CD14-positive monocyte (primary cell): ENCODE results near the gene C16orf74. TPM values are rescaled to one million over a fixed set of nuclear protein-coding genes. Genes with fewer than 3 reads are reported as not detected.
A peak's percentile ranks its signal among the peaks of the same experiment; 100 is the strongest.

Experiments used
- DNase-seq, 3 donors: peaks; one replicate each; pipeline ENCODE4 v3.0.0-alpha.2; 2011 to 2022
- H2AFZ ChIP-seq: 2 replicates; pipeline ENCODE4 v1.6.0; 2012; ENCODE audit warnings: mild to moderate bottlenecking, low read depth, low read length, inconsistent platforms; ENCODE audit not compliant: insufficient read depth, poor library complexity, severe bottlenecking
- H3K27ac ChIP-seq, 2 donors: 1 replicate in 1 of 2; 2 replicates in 1 of 2; pipeline ENCODE4 v1.5.1; 2012 to 2013; ENCODE audit warnings: low read length in 2 of 2, control low read depth in 1 of 2, inconsistent platforms in 1 of 2, low read depth in 1 of 2, mild to moderate bottlenecking in 1 of 2
- H3K27me3 ChIP-seq, 2 donors: one replicate each; pipeline versions ENCODE4 v1.6.0 to v1.6.1; 2011 to 2013; ENCODE audit warnings: low read length in 2 of 2; ENCODE audit not compliant: control insufficient read depth in 2 of 2, insufficient read depth in 2 of 2
- H3K36me3 ChIP-seq, 2 donors: replicated peaks in 1 of 2; 1 replicate in 1 of 2; 2 replicates in 1 of 2; pipeline versions ENCODE4 v1.5.1 to v1.6.1; 2012 to 2013; ENCODE audit warnings: low read length in 2 of 2, control low read depth in 1 of 2, inconsistent platforms in 1 of 2, mild to moderate bottlenecking in 1 of 2; ENCODE audit not compliant: insufficient read depth in 2 of 2, control insufficient read depth in 1 of 2
- H3K4me1 ChIP-seq, 2 donors: 1 replicate in 1 of 2; 2 replicates in 1 of 2; pipeline versions ENCODE4 v1.5.1 to v1.6.1; 2012 to 2013; ENCODE audit warnings: low read length in 2 of 2, control low read depth in 1 of 2, inconsistent platforms in 1 of 2, mild to moderate bottlenecking in 1 of 2, moderate library complexity in 1 of 2; ENCODE audit not compliant: insufficient read depth in 2 of 2, control insufficient read depth in 1 of 2
- H3K4me2 ChIP-seq: replicated peaks from 2 replicates; pipeline ENCODE3; 2012; ENCODE audit warnings: low read length, moderate library complexity, mild to moderate bottlenecking; ENCODE audit not compliant: poor library complexity, severe bottlenecking; ENCODE audit errors: extremely low read depth
- H3K4me3 ChIP-seq, 3 experiments: fragments of 200-600 bp in 1 of 3; sonication (generic) in 1 of 3; replicated peaks in 1 of 3; 1 replicate in 2 of 3; 2 replicates in 1 of 3; pipeline ENCODE4 v1.5.1; 2011 to 2013; ENCODE audit warnings: low read length in 3 of 3, mild to moderate bottlenecking in 3 of 3, control low read depth in 2 of 3, low read depth in 2 of 3, inconsistent platforms in 1 of 3, moderate library complexity in 1 of 3
- H3K79me2 ChIP-seq: 2 replicates; pipeline ENCODE4 v1.6.0; 2012; ENCODE audit warnings: mild to moderate bottlenecking, control low read depth, inconsistent platforms, low read length, moderate library complexity; ENCODE audit not compliant: insufficient read depth
- H3K9ac ChIP-seq: 2 replicates; pipeline ENCODE4 v1.6.0; 2017; ENCODE audit warnings: low read length, mild to moderate bottlenecking; ENCODE audit not compliant: insufficient read depth, poor library complexity, severe bottlenecking
- H3K9me3 ChIP-seq, 2 donors: replicated peaks in 1 of 2; 1 replicate in 1 of 2; 2 replicates in 1 of 2; pipeline versions ENCODE4 v1.5.1 to v1.6.1; 2012 to 2013; ENCODE audit warnings: low read length in 2 of 2, control low read depth in 1 of 2; ENCODE audit not compliant: control insufficient read depth in 1 of 2, insufficient read depth in 1 of 2
- H4K20me1 ChIP-seq: 2 replicates; pipeline ENCODE4 v1.6.0; 2012; ENCODE audit warnings: mild to moderate bottlenecking, low read length, control low read depth, moderate library complexity; ENCODE audit not compliant: insufficient read depth
- H3K27ac Mint-ChIP-seq, 7 donors: one replicate each; pipeline ENCODE4 v1.8.0; 2020; ENCODE audit warnings: mild to moderate bottlenecking in 7 of 7, mixed read lengths in 7 of 7, moderate library complexity in 6 of 7, inconsistent platforms in 2 of 7
- H3K27me3 Mint-ChIP-seq, 3 donors: one replicate each; pipeline ENCODE4 v1.8.0; 2021 to 2022; ENCODE audit warnings: low read depth in 3 of 3, mild to moderate bottlenecking in 3 of 3, mixed read lengths in 3 of 3, moderate library complexity in 3 of 3, inconsistent platforms in 1 of 3
- H3K36me3 Mint-ChIP-seq, 2 donors: one replicate each; pipeline ENCODE4 v1.8.0; 2020; ENCODE audit warnings: mixed read lengths in 2 of 2, inconsistent platforms in 1 of 2, mild to moderate bottlenecking in 1 of 2
- H3K4me1 Mint-ChIP-seq: one replicate; pipeline ENCODE4 v1.8.0; 2020; ENCODE audit warnings: mild to moderate bottlenecking, mixed read lengths
- H3K4me3 Mint-ChIP-seq, 2 donors: one replicate each; pipeline ENCODE4 v1.8.0; 2020; ENCODE audit warnings: mild to moderate bottlenecking in 2 of 2, mixed read lengths in 2 of 2, moderate library complexity in 1 of 2
- H3K9me3 Mint-ChIP-seq, 7 donors: one replicate each; pipeline ENCODE4 v1.8.0; 2020 to 2022; ENCODE audit warnings: mixed read lengths in 7 of 7, mild to moderate bottlenecking in 6 of 7, moderate library complexity in 6 of 7, inconsistent platforms in 2 of 7
- CTCF ChIP-seq: fragments of 200-600 bp; IDR thresholded peaks from one replicate; pipeline ENCODE4 v1.8.0; 2022; ENCODE audit warnings: antibody characterized with exemption, mild to moderate bottlenecking
- WGBS: methylation state at CpG from one replicate; pipeline ENCODE4 v1.1.5; 2013; ENCODE audit warnings: missing lambda C conversion rate; ENCODE audit not compliant: insufficient coverage; 5-methylcytosine and 5-hydroxymethylcytosine counted together
- intact Hi-C, 2 donors: fragments of 100-400 bp; cut with micrococcal nuclease; formaldehyde crosslinking; loops; one replicate each; pipeline versions ENCODE4 v1.15.0 to v1.15.1; 2023
- polyA plus RNA-seq, 3 donors: library from polyadenylated mRNA; depleted of rRNA in 1 of 3; unstranded in 2 of 3; stranded (reverse) in 1 of 3; fragments of 300-500 nt in 2 of 3; fragments of >200 nt in 1 of 3; fragmentation: Illumina TruSeq in 2 of 3; gene quantifications; 1 replicate in 2 of 3; 2 replicates in 1 of 3; pipeline ENCODE4 v1.2.3, GENCODE V29; 2012 to 2021

The C16orf74 gene
- polyA plus RNA-seq, 3 donors: 11.3 to 26.6 (median 24.1) TPM

GRCh38 chr16:85698459-85698891 lies 52.4 kb downstream of the C16orf74 start:
- peaks cover 12% of the 10 kb centered on the region for H3K4me1 Mint-ChIP-seq
- Histone ChIP-seq H4K20me1 (no peaks in the 10 kb centered on the region), H2AFZ (no peak overlapping the region), H3K27me3 (peaks cover 0 to 4% of the 10 kb centered on the region in 2 donors), H3K9ac (no peak overlapping the region), H3K79me2 (no peaks in the 10 kb centered on the region), H3K27ac (no peak overlapping the region), H3K36me3 (no peaks in the 10 kb centered on the region), H3K9me3 (peaks cover 0 to 3% of the 10 kb centered on the region in 2 donors), H3K4me3 (no peak overlapping the region), H3K4me1 (no peaks in the 10 kb centered on the region), H3K4me2 (no peak overlapping the region)
- WGBS: 83% methylated on average over 2 of the region's 7 CpGs
- H3K9me3 Mint-ChIP-seq: peaks cover 0 to 9% (median 3%) of the 10 kb centered on the region in 7 donors
- peaks cover 6 to 15% (median 10%) of the 10 kb centered on the region in 3 donors for H3K27me3 Mint-ChIP-seq
- H3K4me3 Mint-ChIP-seq: peak overlapping the region in 1 of 2 donors; percentile 10
- H3K36me3 Mint-ChIP-seq: peaks cover 3% of the 10 kb centered on the region in 2 donors
- no peak overlapping the region for H3K27ac Mint-ChIP-seq
- TF ChIP-seq CTCF: no peak
- intact Hi-C loops: no loop called here
- DNase-seq: no peak

DNA sequence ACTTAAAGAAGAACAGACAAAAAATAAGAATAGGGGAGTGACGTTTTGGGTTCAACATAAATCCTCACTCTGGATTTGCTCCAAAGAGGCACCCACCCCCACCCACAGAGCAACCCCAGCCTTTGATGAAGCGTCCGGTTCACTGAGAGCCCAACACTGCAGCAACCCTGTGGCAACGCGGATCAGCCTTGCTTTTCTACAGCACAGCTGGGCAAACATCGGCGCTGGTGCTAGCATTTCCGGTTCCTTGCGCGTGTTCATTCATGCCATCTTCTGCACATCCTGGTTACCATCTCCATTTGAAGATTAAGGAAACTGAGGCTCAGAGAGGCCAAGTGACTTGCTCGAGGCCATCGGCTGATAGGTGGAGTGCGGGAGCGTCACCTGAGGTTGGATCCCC lies 53.5 kb downstream of the C16orf74 start:
- peaks cover 0 to 9% (median 3%) of the 10 kb centered on the region in 7 donors for H3K9me3 Mint-ChIP-seq
- no peak overlapping the region for H3K27ac ChIP-seq
- intact Hi-C loops: no loop called here

More for the DNA sequence above, 53.5 kb downstream of the C16orf74 start:
- Histone ChIP-seq H3K9ac (no peak overlapping the region), H3K4me3 (no peak overlapping the region), H3K9me3 (peaks cover 0 to 3% of the 10 kb centered on the region in 2 donors), H3K36me3 (no peaks in the 10 kb centered on the region), H2AFZ (no peak overlapping the region), H3K4me1 (no peaks in the 10 kb centered on the region), H3K4me2 (no peak overlapping the region), H4K20me1 (no peaks in the 10 kb centered on the region), H3K79me2 (no peaks in the 10 kb centered on the region), H3K27me3 (peaks cover 0 to 4% of the 10 kb centered on the region in 2 donors)
- Mint-ChIP-seq H3K27me3 (peaks cover 8 to 18% (median 10%) of the 10 kb centered on the region in 3 donors), H3K4me1 (peaks cover 11% of the 10 kb centered on the region), H3K4me3 (peak overlapping the region in 1 of 2 donors; percentile 47), H3K27ac (no peak overlapping the region), H3K36me3 (peaks cover 3% of the 10 kb centered on the region in 2 donors)
- TF ChIP-seq CTCF: no peak
- DNase-seq: no peak
- WGBS: 87% methylated on average over 9 of the region's 14 CpGs
